ENCODE measurements around the gene ITGA6.

The ITGA6 gene

DNA sequence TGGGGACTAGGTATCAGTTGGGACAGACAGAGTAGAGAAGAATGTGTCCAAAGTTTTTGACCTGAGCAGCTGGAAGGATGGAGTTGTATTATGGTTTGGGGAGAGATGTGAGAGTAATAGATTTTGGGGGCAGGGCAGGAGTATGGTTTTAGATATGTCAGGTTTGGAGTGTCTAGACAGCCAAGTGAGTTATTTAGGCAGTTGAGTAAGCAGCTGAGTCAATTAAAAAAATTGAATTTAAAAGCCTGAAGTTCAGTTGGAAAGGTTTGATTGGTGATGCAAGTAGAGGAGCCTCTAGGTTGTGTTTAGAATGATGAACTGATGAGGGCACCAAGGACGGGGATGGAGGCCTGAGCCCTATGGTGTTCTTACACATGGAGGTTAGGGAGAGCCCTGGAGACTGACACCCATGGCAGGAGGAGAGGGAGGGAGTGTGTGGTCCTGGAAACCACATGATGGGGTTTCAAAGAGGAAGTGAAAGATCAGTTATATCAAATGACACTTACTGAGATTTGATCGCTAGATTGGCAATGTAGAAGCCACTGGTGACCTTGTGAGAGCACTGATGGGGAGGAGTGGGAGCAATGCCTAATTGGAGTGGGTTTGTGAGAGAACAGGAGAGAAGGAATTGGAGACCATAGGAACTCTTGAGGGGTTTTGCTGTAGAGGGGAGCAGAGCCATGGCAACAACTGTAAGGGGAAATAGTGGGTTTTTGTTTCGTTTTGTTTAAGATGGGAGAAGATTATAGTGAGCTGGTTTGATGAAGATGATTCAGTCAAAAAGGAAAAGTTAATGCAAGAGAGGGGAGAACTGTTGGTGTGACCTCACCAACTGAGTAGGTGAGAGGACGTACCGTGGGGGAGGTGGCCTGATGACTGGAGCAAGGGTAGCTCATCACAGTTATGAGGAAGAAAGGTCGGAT lies 10.3 kb downstream of the ITGA6 start:
- no peak overlapping the region for H3K4me3 ChIP-seq (ENCODE audit: control insufficient read depth, low read depth, low read length)
- peak; percentile 35 for DNase-seq (ENCODE audit: low read depth)

DNA sequence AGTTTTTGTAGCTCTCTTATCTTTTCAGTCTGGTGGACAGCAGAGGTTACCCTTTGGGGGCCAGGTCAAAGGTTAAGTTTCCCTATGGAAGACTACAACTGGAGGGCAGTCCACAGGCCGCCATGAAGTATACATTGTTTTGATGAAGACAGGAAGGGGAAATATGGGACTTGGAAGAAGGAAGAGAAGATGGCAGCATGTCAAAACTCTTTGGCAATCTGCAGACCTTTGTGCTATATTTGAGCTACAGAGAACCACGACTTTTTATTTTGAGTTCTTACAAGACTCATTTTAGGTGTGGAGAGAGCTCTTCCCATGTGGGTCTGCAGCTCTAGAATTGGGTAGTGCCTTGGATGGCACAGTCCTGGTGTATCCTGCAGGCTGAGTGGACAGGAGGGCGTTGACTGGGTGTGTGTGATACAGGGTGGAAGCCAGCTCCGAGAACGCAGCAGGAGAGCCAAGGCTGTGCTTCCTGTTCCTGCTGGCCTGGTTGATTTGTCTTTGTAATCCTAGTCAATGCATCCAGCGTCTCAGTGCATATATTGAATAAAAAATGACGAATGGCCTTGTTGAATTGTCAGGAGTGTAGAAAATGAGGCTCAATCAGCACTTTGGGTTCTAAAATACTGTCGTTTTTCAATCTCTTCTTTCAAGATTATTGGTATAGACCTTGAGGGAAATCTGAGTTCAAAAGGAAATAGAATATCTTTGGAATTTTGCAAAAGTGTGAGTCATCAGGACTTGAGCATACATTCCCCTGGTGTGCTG lies 11.5 kb downstream of the ITGA6 start:
- DNase-seq (ENCODE audit: low read depth) = peak; percentile 37
- no peak for TF ChIP-seq CTCF (conservative IDR thresholded peaks at IDR 0.05; ENCODE audit: control insufficient read depth, insufficient read depth, low read depth, low read length)
- no peak overlapping the region for H3K4me3 ChIP-seq (ENCODE audit: control insufficient read depth, low read depth, low read length)

More for the DNA sequence above, 10.3 kb downstream of the ITGA6 start:
- TF ChIP-seq CTCF (conservative IDR thresholded peaks at IDR 0.05; ENCODE audit: control insufficient read depth, insufficient read depth, low read depth, low read length) = no peak

- no peak overlapping the region for H3K4me3 ChIP-seq (ENCODE audit: control insufficient read depth, low read depth, low read length)
- DNase-seq (ENCODE audit: low read depth) = no peak
- TF ChIP-seq CTCF (conservative IDR thresholded peaks at IDR 0.05; ENCODE audit: control insufficient read depth, insufficient read depth, low read depth, low read length) = no peak
Measured at GRCh38 chr2:172439509-172439860, 12.1 kb downstream of the ITGA6 start.

- no peak overlapping the region for H3K4me3 ChIP-seq (ENCODE audit: control insufficient read depth, low read depth, low read length)
- TF ChIP-seq CTCF (conservative IDR thresholded peaks at IDR 0.05; ENCODE audit: control insufficient read depth, insufficient read depth, low read depth, low read length) = no peak
- no peak for DNase-seq (ENCODE audit: low read depth)
Measured at GRCh38 chr2:172439911-172440310, 12.5 kb downstream of the ITGA6 start.

DNA sequence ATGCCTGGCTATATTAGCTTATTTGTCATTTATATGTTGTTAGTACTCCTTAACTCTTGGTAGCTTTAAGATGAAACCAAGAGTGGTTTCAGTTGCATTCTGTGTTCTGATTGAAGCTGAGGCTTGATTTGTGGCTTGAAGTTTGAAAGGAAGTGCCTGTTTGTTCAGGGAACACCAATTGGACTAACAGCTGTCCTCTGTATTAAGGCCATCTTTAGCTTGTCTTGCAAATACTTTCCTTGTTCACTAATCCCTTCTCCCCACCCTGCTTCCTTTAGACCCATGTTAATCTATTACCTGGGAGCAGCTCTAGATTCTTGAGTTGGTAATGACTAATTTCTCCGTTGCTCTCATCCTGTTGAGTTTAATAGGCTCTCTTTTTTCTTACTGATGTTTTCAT lies 13.4 kb downstream of the ITGA6 start:
- no peak for DNase-seq (ENCODE audit: low read depth)
- H3K4me3 ChIP-seq (ENCODE audit: control insufficient read depth, low read depth, low read length) = no peak overlapping the region
- TF ChIP-seq CTCF (conservative IDR thresholded peaks at IDR 0.05; ENCODE audit: control insufficient read depth, insufficient read depth, low read depth, low read length) = no peak

DNA sequence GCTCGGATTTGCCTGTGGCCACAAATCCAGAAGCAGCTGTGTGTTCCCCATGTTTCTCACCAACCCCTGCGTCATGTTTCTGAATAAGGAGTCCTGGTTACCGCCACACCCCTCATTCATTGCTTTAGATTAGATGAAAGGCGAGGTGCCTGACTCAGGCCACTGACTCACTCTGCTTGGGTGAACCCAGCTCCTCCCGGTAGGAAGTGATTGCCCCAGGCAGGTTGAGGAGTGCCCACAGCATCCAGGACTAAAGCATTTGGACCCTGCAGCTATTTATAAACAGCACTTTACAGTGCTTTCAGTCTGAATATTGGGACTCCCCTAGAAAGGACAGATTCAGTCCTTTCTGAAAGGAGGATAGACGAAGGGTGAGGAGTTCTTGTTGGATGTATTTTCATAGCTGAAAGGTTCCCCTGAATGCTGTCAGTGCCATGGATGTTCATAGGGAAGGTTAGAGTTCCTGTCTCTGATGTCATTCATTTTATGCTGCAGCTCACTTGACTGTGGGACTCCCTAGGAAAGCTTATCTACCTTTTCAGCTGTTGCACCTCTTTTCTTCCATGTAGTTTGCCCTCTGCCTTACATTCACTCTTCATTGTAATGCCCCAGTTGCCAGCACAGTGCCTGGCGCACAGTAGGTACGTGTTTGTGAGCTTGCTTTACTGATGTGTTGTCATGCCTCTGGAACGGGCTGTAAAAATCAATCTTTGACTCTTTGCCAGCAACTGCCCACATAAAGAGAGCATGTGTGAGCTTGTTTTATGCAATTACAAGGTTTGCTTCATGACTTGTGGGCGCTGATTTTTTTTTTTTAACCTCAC lies 14.9 kb downstream of the ITGA6 start:
- H3K4me3 ChIP-seq (ENCODE audit: control insufficient read depth, low read depth, low read length) = no peak overlapping the region
- peak; percentile 90 for DNase-seq (ENCODE audit: low read depth)
- TF ChIP-seq CTCF (conservative IDR thresholded peaks at IDR 0.05; ENCODE audit: control insufficient read depth, insufficient read depth, low read depth, low read length) = no peak
